ENCODE data around the gene FGGY.

GRCh38 chr1:59390307-59390706, 93.4 kb downstream of the FGGY start:
- TF ChIP-seq, protein P1, sequence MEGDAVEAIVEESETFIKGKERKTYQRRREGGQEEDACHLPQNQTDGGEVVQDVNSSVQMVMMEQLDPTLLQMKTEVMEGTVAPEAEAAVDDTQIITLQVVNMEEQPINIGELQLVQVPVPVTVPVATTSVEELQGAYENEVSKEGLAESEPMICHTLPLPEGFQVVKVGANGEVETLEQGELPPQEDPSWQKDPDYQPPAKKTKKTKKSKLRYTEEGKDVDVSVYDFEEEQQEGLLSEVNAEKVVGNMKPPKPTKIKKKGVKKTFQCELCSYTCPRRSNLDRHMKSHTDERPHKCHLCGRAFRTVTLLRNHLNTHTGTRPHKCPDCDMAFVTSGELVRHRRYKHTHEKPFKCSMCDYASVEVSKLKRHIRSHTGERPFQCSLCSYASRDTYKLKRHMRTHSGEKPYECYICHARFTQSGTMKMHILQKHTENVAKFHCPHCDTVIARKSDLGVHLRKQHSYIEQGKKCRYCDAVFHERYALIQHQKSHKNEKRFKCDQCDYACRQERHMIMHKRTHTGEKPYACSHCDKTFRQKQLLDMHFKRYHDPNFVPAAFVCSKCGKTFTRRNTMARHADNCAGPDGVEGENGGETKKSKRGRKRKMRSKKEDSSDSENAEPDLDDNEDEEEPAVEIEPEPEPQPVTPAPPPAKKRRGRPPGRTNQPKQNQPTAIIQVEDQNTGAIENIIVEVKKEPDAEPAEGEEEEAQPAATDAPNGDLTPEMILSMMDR (conservative IDR thresholded peaks at IDR 0.05 in 1 of 2, IDR thresholded peaks at IDR 0.05 in 1 of 2; ENCODE audit: extremely low read depth in 1 of 2, insufficient read depth in 1 of 2, low read depth in 1 of 2, low read length in 2 of 2) = no peak
- TF ChIP-seq EZH2 (IDR thresholded peaks at IDR 0.05; ENCODE audit: borderline replicate concordance, low read length) = no peak
